Mucosa of gallbladder (tissue), 1 donor: Measurements from ENCODE around the gene PRDM16. TPM values are rescaled to one million over a fixed set of nuclear protein-coding genes. Genes with fewer than 3 reads are reported as not detected.
A peak's percentile ranks its signal among the peaks of the same experiment; 100 is the strongest.

Experiments
- DNase-seq: peaks from one replicate; pipeline ENCODE4 v3.0.0-alpha.2; 2020; ENCODE audit warnings: low spot score
- total RNA-seq: library from RNA; stranded (reverse); gene quantifications from one replicate; pipeline ENCODE4 v1.2.1, GENCODE V29; 2021
- donor health status: DM: no; HTN: no; CAD: no.

Gene PRDM16
- total RNA-seq, 1 donor from 2014 or later: 29.3 TPM

GRCh38 chr1:3298197-3298596, 229.2 kb downstream of the PRDM16 start:
- DNase-seq: no peak

GRCh38 chr1:3304246-3304645, 235.2 kb downstream of the PRDM16 start:
- no peak for DNase-seq

- no peak for DNase-seq
Measured at GRCh38 chr1:3304692-3305091, 235.7 kb downstream of the PRDM16 start.

GRCh38 chr1:3305156-3305555, 236.2 kb downstream of the PRDM16 start:
- no peak for DNase-seq

- DNase-seq: no peak
Measured at GRCh38 chr1:3306583-3307291, 237.7 kb downstream of the PRDM16 start.

- DNase-seq: no peak
Measured at GRCh38 chr1:3307359-3307758, 238.4 kb downstream of the PRDM16 start.

- no peak for DNase-seq
Measured at GRCh38 chr1:3308053-3308452, 239.1 kb downstream of the PRDM16 start.

GRCh38 chr1:3310718-3311400, 241.9 kb downstream of the PRDM16 start:
- no peak for DNase-seq

- no peak for DNase-seq
Measured at GRCh38 chr1:3311711-3312110, 242.7 kb downstream of the PRDM16 start.

- no peak for DNase-seq
Measured at GRCh38 chr1:3312310-3312897, 243.4 kb downstream of the PRDM16 start.

- DNase-seq: peak; percentile 89
Measured at GRCh38 chr1:3312898-3313575, 244.0 kb downstream of the PRDM16 start.

GRCh38 chr1:3313576-3313950, 244.6 kb downstream of the PRDM16 start:
- DNase-seq: peak; percentile 79

GRCh38 chr1:3314491-3315381, 245.7 kb downstream of the PRDM16 start:
- no peak for DNase-seq

- DNase-seq: no peak
Measured at GRCh38 chr1:3315399-3316339, 246.7 kb downstream of the PRDM16 start.

GRCh38 chr1:3316340-3316943, 247.4 kb downstream of the PRDM16 start:
- DNase-seq: no peak

- DNase-seq: no peak
Measured at GRCh38 chr1:3317456-3317855, 248.5 kb downstream of the PRDM16 start.

GRCh38 chr1:3318329-3318728, 249.3 kb downstream of the PRDM16 start:
- DNase-seq: no peak

- DNase-seq: peak; percentile 82
Measured at GRCh38 chr1:3319874-3320245, 250.9 kb downstream of the PRDM16 start.

GRCh38 chr1:3320246-3321152, 251.5 kb downstream of the PRDM16 start:
- DNase-seq: peak; percentile 70
